ENCODE data around the gene GPR39. TPM values are rescaled to one million over a fixed set of nuclear protein-coding genes. Genes with fewer than 3 reads are reported as not detected.

Gene GPR39
- total and polyA plus RNA-seq, 2 donors (not counting 1 experiment from before 2014, with no cell fraction given) = 1.00 to 1.3 TPM

GRCh38 chr2:132403146-132403545, 13.5 kb upstream of the GPR39 start:
- no peak overlapping the region for H3K9ac ChIP-seq (ENCODE audit: insufficient read depth, low read length)
- TF ChIP-seq EZH2 (IDR thresholded peaks at IDR 0.05; ENCODE audit: low read length, missing control alignments) = no peak
- TF ChIP-seq, protein P1, sequence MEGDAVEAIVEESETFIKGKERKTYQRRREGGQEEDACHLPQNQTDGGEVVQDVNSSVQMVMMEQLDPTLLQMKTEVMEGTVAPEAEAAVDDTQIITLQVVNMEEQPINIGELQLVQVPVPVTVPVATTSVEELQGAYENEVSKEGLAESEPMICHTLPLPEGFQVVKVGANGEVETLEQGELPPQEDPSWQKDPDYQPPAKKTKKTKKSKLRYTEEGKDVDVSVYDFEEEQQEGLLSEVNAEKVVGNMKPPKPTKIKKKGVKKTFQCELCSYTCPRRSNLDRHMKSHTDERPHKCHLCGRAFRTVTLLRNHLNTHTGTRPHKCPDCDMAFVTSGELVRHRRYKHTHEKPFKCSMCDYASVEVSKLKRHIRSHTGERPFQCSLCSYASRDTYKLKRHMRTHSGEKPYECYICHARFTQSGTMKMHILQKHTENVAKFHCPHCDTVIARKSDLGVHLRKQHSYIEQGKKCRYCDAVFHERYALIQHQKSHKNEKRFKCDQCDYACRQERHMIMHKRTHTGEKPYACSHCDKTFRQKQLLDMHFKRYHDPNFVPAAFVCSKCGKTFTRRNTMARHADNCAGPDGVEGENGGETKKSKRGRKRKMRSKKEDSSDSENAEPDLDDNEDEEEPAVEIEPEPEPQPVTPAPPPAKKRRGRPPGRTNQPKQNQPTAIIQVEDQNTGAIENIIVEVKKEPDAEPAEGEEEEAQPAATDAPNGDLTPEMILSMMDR (conservative IDR thresholded peaks at IDR 0.05 in 1 of 2, IDR thresholded peaks at IDR 0.05 in 1 of 2; ENCODE audit: low read depth in 1 of 2, low read length in 2 of 2) = no peak
- no peaks in the 10 kb centered on the region for H3K4me1 ChIP-seq (ENCODE audit: control insufficient read depth, extremely low read depth, insufficient read depth, low read length)

DNA sequence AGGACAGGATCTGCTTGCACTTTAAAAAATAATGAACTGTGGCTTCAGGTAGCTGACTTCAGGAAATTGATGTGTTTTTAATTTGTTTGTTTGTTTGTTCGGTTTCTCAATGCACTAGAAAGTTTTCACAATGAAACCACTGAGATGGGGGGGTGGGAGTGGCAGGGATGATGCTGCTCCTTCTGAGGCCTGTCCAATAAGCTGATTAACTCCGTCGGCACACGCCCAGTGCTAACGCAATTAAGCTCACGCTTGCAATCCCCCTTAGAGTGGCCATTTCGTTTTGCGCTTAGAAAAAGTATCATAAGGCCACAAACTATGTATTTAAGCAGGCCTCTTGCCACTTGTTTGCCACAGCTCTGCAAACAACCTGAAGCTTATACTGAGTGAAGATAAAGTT, 12.5 kb upstream of the GPR39 start:
- DNase-seq (ENCODE audit: low read depth in 2 of 2) = no peak
- H3K9ac ChIP-seq (ENCODE audit: insufficient read depth, low read length) = no peak overlapping the region
- peaks cover 3% of the 10 kb centered on the region for H3K27me3 ChIP-seq (ENCODE audit: control insufficient read depth, insufficient read depth, low read length)
- no peaks in the 10 kb centered on the region for H4K20me1 ChIP-seq (ENCODE audit: control insufficient read depth, extremely low read depth, insufficient read depth, low read length)
- H3K36me3 ChIP-seq (ENCODE audit: control insufficient read depth, insufficient read depth, low read length) = no peaks in the 10 kb centered on the region
- no peak for TF ChIP-seq EZH2 (IDR thresholded peaks at IDR 0.05; ENCODE audit: low read length, missing control alignments)
- TF ChIP-seq, protein P1 (conservative IDR thresholded peaks at IDR 0.05 in 1 of 2, IDR thresholded peaks at IDR 0.05 in 1 of 2; ENCODE audit: low read depth in 1 of 2, low read length in 2 of 2) = no peak
- H3K4me2 ChIP-seq (ENCODE audit: extremely low read depth, insufficient read depth, low read length) = no peak overlapping the region
- H2AFZ ChIP-seq (ENCODE audit: low read length) = no peak overlapping the region
- H3K4me1 ChIP-seq (ENCODE audit: control insufficient read depth, extremely low read depth, insufficient read depth, low read length) = no peaks in the 10 kb centered on the region
- H3K27ac ChIP-seq (ENCODE audit: insufficient read depth, low read length) = no peak overlapping the region
- no peaks in the 10 kb centered on the region for H3K9me3 ChIP-seq (ENCODE audit: control insufficient read depth, insufficient read depth, low read depth, low read length)
- H3K4me3 ChIP-seq (replicated peaks in 1 of 4; ENCODE audit: control extremely low read depth in 1 of 4, insufficient read depth in 1 of 4, low read depth in 3 of 4, low read length in 4 of 4) = no peak overlapping the region
- no peaks in the 10 kb centered on the region for H3K79me2 ChIP-seq (ENCODE audit: control insufficient read depth, insufficient read depth, low read length)

More at GRCh38 chr2:132403146-132403545, 13.5 kb upstream of the GPR39 start:
- no peak overlapping the region for H3K27ac ChIP-seq (ENCODE audit: insufficient read depth, low read length)
- H3K27me3 ChIP-seq (ENCODE audit: control insufficient read depth, insufficient read depth, low read length) = peaks cover 3% of the 10 kb centered on the region
- no peak for DNase-seq (ENCODE audit: low read depth in 2 of 2)
- H3K4me3 ChIP-seq (replicated peaks in 1 of 4; ENCODE audit: control extremely low read depth in 1 of 4, insufficient read depth in 1 of 4, low read depth in 3 of 4, low read length in 4 of 4) = no peak overlapping the region
- no peaks in the 10 kb centered on the region for H3K36me3 ChIP-seq (ENCODE audit: control insufficient read depth, insufficient read depth, low read length)
- H3K79me2 ChIP-seq (ENCODE audit: control insufficient read depth, insufficient read depth, low read length) = no peaks in the 10 kb centered on the region
- no peak overlapping the region for H2AFZ ChIP-seq (ENCODE audit: low read length)
- no peaks in the 10 kb centered on the region for H4K20me1 ChIP-seq (ENCODE audit: control insufficient read depth, extremely low read depth, insufficient read depth, low read length)
- no peak overlapping the region for H3K4me2 ChIP-seq (ENCODE audit: extremely low read depth, insufficient read depth, low read length)
- no peaks in the 10 kb centered on the region for H3K9me3 ChIP-seq (ENCODE audit: control insufficient read depth, insufficient read depth, low read depth, low read length)

DNA sequence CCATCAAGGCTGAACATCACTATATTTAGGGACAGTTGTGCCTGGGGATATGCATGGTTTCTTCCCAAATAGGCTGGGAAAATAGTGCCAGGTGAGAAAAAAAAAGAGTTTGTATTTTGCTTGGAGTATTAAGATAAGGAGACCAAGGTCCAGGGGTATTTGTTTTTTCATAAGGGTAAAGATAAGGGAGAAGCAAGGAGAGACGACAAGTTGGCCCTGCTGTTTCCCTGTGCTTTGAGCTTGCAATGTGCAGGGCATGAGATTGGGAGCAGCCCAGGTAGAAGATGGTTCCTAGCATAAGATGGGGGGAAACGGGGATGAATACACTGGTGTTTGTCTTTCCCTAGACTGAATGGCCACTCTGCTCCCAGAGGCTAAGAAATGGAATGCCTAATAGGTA, 8.8 kb upstream of the GPR39 start:
- H3K4me1 ChIP-seq (ENCODE audit: control insufficient read depth, extremely low read depth, insufficient read depth, low read length) = no peaks in the 10 kb centered on the region
- peaks cover 3% of the 10 kb centered on the region for H3K27me3 ChIP-seq (ENCODE audit: control insufficient read depth, insufficient read depth, low read length)
- no peak overlapping the region for H2AFZ ChIP-seq (ENCODE audit: low read length)
- no peaks in the 10 kb centered on the region for H4K20me1 ChIP-seq (ENCODE audit: control insufficient read depth, extremely low read depth, insufficient read depth, low read length)
- H3K9me3 ChIP-seq (ENCODE audit: control insufficient read depth, insufficient read depth, low read depth, low read length) = no peaks in the 10 kb centered on the region
- H3K9ac ChIP-seq (ENCODE audit: insufficient read depth, low read length) = no peak overlapping the region
- no peak overlapping the region for H3K4me3 ChIP-seq (replicated peaks in 1 of 4; ENCODE audit: control extremely low read depth in 1 of 4, insufficient read depth in 1 of 4, low read depth in 3 of 4, low read length in 4 of 4)
- no peak overlapping the region for H3K4me2 ChIP-seq (ENCODE audit: extremely low read depth, insufficient read depth, low read length)
- DNase-seq (ENCODE audit: low read depth in 2 of 2) = no peak
- TF ChIP-seq, protein P1 (conservative IDR thresholded peaks at IDR 0.05 in 1 of 2, IDR thresholded peaks at IDR 0.05 in 1 of 2; ENCODE audit: low read depth in 1 of 2, low read length in 2 of 2) = no peak
- TF ChIP-seq EZH2 (IDR thresholded peaks at IDR 0.05; ENCODE audit: low read length, missing control alignments) = no peak
- H3K27ac ChIP-seq (ENCODE audit: insufficient read depth, low read length) = no peak overlapping the region
- H3K79me2 ChIP-seq (ENCODE audit: control insufficient read depth, insufficient read depth, low read length) = no peaks in the 10 kb centered on the region
- H3K36me3 ChIP-seq (ENCODE audit: control insufficient read depth, insufficient read depth, low read length) = no peaks in the 10 kb centered on the region
